Stomach smooth muscle (tissue), 2 donors: ENCODE measurements around the gene HS3ST4.

ENCODE experiments used
- H3K27ac ChIP-seq: one replicate; pipeline ENCODE4 v1.7.0; 2013; ENCODE audit warnings: mild to moderate bottlenecking, low read length, inconsistent platforms
- H3K27me3 ChIP-seq, 2 donors: one replicate each; pipeline ENCODE4 v1.7.0; 2013; ENCODE audit warnings: low read length in 2 of 2; ENCODE audit not compliant: insufficient read depth in 2 of 2, control insufficient read depth in 1 of 2
- H3K36me3 ChIP-seq, 2 donors: one replicate each; pipeline ENCODE4 v1.7.0; 2013; ENCODE audit warnings: low read length in 2 of 2; ENCODE audit not compliant: control insufficient read depth in 2 of 2, insufficient read depth in 2 of 2
- H3K4me1 ChIP-seq: one replicate; pipeline ENCODE4 v1.7.0; 2013; ENCODE audit warnings: low read length; ENCODE audit not compliant: control insufficient read depth, insufficient read depth
- H3K4me3 ChIP-seq, 2 donors: one replicate each; pipeline ENCODE4 v1.7.0; 2013; ENCODE audit warnings: low read length in 2 of 2
- H3K9ac ChIP-seq, 2 donors: one replicate each; pipeline ENCODE4 v1.7.0; 2013; ENCODE audit warnings: low read length in 2 of 2, mild to moderate bottlenecking in 1 of 2
- H3K9me3 ChIP-seq, 2 donors: one replicate each; pipeline ENCODE4 v1.7.0; 2013; ENCODE audit warnings: low read length in 2 of 2; ENCODE audit not compliant: control insufficient read depth in 2 of 2
- donor health status: healthy.
- donor health status: Pancreatic carcinoma.

Gene HS3ST4

GRCh38 chr16:25699069-25699468 is 7.3 kb downstream of the HS3ST4 start:
- no peak overlapping the region for H3K9ac ChIP-seq
- peaks cover 9 to 18% of the 10 kb centered on the region in 2 donors for H3K27me3 ChIP-seq
- no peaks in the 10 kb centered on the region for H3K4me1 ChIP-seq
- H3K36me3 ChIP-seq: no peaks in the 10 kb centered on the region
- no peak overlapping the region for H3K27ac ChIP-seq
- H3K9me3 ChIP-seq: peaks cover 0 to 2% of the 10 kb centered on the region in 2 donors
- H3K4me3 ChIP-seq: no peak overlapping the region

GRCh38 chr16:25700547-25700946 is 8.8 kb downstream of the HS3ST4 start:
- Histone ChIP-seq H3K27me3 (peaks cover 3 to 11% of the 10 kb centered on the region in 2 donors), H3K4me1 (no peaks in the 10 kb centered on the region), H3K4me3 (no peak overlapping the region), H3K27ac (no peak overlapping the region), H3K9ac (no peak overlapping the region), H3K36me3 (no peaks in the 10 kb centered on the region), H3K9me3 (peaks cover 0 to 2% of the 10 kb centered on the region in 2 donors)

GRCh38 chr16:25707553-25707952 is 15.8 kb downstream of the HS3ST4 start:
- Histone ChIP-seq H3K9ac (no peak overlapping the region), H3K4me3 (no peak overlapping the region), H3K36me3 (no peaks in the 10 kb centered on the region), H3K27ac (no peak overlapping the region), H3K9me3 (peaks cover 0 to 8% of the 10 kb centered on the region in 2 donors), H3K27me3 (peaks cover 0 to 4% of the 10 kb centered on the region in 2 donors), H3K4me1 (no peaks in the 10 kb centered on the region)

DNA sequence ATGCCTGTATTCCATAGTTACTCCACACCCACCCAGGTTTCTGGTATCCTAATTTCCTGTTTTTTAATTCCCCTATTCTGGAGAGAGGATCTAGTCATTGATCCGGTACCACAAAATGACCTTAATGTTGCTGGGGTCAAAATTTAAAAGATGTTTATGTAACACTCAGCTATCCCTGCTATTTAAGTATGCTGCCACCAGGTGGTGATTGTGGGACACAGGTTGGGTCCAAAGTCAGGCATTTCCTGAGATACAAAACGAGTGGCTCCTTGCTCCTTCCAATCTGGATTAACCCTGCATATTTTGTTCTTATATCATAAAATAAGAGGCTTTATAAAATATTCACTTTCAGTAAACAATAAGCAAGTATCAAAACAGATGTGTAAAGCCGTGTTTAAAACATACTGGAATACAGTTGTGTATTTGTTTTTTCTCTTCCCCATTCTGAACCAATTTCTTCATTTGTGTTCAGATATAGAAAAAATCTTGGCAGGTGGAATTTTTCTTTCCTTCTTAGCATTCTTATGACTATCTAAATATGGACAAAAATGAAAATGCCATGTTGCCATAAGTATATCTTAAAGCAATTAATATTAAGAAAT is 16.3 kb downstream of the HS3ST4 start:
- H3K4me3 ChIP-seq: no peak overlapping the region
- H3K9me3 ChIP-seq: peaks cover 0 to 8% of the 10 kb centered on the region in 2 donors
- H3K27me3 ChIP-seq: peaks cover 0 to 3% of the 10 kb centered on the region in 2 donors
- H3K4me1 ChIP-seq: no peaks in the 10 kb centered on the region
- no peak overlapping the region for H3K9ac ChIP-seq
- no peaks in the 10 kb centered on the region for H3K36me3 ChIP-seq
- no peak overlapping the region for H3K27ac ChIP-seq

DNA sequence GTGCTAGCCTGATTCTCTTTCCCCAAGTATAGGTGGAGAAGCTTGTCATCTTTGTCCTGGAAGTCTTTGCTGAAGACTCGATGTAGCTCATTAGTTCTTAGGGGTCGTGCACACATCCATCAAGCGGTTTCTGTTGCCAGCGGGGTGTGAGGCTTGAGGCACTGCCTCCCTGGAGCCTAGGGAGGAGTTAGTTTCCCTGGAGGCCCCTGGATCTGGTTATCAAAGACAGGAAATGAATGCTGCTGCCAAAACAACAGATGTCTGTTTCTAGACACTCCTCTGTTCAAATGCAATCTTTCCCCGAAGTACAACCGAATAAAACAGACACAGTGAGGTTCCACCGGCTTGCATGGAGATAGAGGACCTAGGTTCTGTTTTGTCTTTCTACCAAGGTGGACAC is 17.5 kb downstream of the HS3ST4 start:
- no peaks in the 10 kb centered on the region for H3K36me3 ChIP-seq
- no peak overlapping the region for H3K4me3 ChIP-seq
- H3K27ac ChIP-seq: no peak overlapping the region
- no peak overlapping the region for H3K9ac ChIP-seq
- no peaks in the 10 kb centered on the region for H3K4me1 ChIP-seq
- peaks cover 0 to 2% of the 10 kb centered on the region in 2 donors for H3K27me3 ChIP-seq
- peaks cover 0 to 8% of the 10 kb centered on the region in 2 donors for H3K9me3 ChIP-seq

DNA sequence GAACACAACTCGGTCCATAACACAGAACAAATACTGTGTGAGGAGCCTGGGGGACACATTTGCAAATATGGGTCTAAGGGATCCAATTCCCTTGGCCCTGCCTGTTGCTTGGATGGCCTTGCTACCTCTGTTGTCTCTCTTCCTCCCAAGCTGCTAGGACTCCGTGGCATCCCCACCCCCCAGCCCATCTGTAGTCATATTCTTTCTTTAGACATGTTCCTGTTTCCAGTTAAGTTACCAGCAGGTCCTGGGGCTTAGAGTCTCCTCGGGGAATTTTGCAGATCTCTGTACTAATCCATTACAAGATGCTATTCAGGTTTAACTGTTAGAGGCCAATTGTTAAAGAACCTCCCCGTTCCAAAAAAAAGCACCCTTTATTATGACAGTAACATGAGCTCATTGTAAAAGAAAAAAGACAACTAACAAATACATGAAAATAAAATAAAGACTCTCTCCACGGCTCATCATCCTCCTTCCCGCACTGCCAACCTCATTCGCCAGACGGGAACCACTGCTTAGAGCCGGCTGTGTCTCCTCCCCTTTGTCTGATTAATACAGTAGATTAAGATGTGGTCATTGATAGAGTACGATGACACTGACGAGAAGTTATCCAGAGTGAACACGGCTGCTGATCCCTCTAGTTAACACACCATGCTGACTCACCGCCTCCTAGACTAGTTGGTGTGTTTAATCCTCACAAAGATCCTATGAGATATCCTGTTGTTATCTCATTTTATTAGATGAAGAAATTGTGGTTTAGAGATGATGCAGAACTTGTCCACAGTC is 22.2 kb downstream of the HS3ST4 start:
- H3K27ac ChIP-seq: no peak overlapping the region
- H3K9me3 ChIP-seq: peaks cover 0 to 4% of the 10 kb centered on the region in 2 donors
- no peak overlapping the region for H3K4me3 ChIP-seq
- H3K4me1 ChIP-seq: no peaks in the 10 kb centered on the region
- H3K27me3 ChIP-seq: peaks cover 0 to 2% of the 10 kb centered on the region in 2 donors
- no peaks in the 10 kb centered on the region for H3K36me3 ChIP-seq
- H3K9ac ChIP-seq: no peak overlapping the region

DNA sequence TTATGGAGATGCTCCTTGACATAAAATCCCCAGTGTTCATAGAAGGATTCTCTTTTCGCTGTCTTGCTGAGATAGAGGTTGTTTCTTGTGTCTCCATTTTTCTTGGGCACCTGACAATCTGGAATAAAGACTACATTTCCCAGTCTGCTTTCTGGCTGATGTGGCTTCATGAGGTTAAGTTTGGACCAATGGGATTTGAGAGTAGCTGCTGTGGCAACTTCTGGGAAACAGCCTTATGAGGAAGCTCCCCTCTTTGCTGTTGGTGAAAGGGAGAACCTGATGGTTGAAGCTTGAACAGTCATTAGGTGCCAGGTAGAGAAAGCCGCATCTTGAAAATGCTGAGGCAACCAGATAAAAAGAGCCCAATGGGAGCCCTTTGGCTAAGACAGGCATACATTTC is 24.4 kb downstream of the HS3ST4 start:
- no peaks in the 10 kb centered on the region for H3K4me1 ChIP-seq
- H3K9me3 ChIP-seq: peaks cover 0 to 4% of the 10 kb centered on the region in 2 donors
- H3K9ac ChIP-seq: no peak overlapping the region
- no peak overlapping the region for H3K27ac ChIP-seq
- H3K27me3 ChIP-seq: peaks cover 0 to 2% of the 10 kb centered on the region in 2 donors
- H3K36me3 ChIP-seq: no peaks in the 10 kb centered on the region
- no peak overlapping the region for H3K4me3 ChIP-seq

GRCh38 chr16:25721439-25721838 is 29.7 kb downstream of the HS3ST4 start:
- H3K9me3 ChIP-seq: no peaks in the 10 kb centered on the region
- H3K4me1 ChIP-seq: no peaks in the 10 kb centered on the region
- no peaks in the 10 kb centered on the region for H3K27me3 ChIP-seq
- H3K9ac ChIP-seq: no peak overlapping the region
- no peak overlapping the region for H3K4me3 ChIP-seq
- no peak overlapping the region for H3K27ac ChIP-seq
- no peaks in the 10 kb centered on the region for H3K36me3 ChIP-seq

- Histone ChIP-seq H3K9me3 (no peaks in the 10 kb centered on the region), H3K9ac (no peak overlapping the region), H3K4me3 (no peak overlapping the region), H3K27ac (no peak overlapping the region), H3K4me1 (no peaks in the 10 kb centered on the region), H3K36me3 (no peaks in the 10 kb centered on the region), H3K27me3 (no peaks in the 10 kb centered on the region)
Measured at GRCh38 chr16:25726430-25727098, 34.8 kb downstream of the HS3ST4 start.

DNA sequence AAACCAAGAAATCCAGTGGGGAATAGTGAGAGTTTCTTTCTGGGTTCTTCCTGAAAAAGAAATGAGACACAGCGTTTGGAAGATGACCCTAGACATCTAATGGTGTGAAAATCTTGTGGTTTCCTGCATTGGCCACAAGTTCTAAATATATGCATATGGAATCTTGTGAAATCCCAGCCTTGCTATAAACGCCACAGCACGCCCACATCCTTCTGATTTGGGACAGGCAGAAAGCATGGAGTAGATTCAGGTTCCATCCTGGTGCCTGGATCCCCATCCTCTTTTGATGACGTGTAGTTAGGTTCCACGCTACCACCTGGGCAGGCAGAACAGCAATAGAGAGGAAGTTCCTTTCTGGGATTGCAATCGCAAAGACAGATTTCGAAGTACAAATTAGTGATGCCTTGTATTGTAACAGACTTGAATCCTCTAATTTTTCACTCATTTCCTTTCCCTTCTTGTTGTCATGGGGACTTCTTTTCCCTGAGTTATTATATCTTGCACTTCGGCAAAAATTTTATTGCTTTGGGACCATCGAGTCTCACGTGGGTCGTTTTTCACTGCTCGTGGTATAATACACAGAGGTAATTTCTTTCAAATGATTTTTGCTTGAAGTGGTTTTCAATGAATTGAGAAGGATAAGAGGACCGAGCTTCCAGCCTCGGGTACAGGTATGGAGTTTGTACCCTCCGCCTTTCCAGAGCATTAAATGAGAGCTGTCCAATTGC is 37.6 kb downstream of the HS3ST4 start:
- no peaks in the 10 kb centered on the region for H3K4me1 ChIP-seq
- no peaks in the 10 kb centered on the region for H3K9me3 ChIP-seq
- H3K9ac ChIP-seq: no peak overlapping the region
- H3K4me3 ChIP-seq: no peak overlapping the region
- no peak overlapping the region for H3K27ac ChIP-seq
- H3K36me3 ChIP-seq: no peaks in the 10 kb centered on the region
- H3K27me3 ChIP-seq: no peaks in the 10 kb centered on the region
